Suppressor macrophage (primary cell): Measurements from ENCODE around the gene IGFL4.

Experiments
- DNase-seq, 4 experiments: peaks; one replicate each; pipeline ENCODE4 v3.0.0-alpha.2; 2020 to 2022

Gene IGFL4

DNA sequence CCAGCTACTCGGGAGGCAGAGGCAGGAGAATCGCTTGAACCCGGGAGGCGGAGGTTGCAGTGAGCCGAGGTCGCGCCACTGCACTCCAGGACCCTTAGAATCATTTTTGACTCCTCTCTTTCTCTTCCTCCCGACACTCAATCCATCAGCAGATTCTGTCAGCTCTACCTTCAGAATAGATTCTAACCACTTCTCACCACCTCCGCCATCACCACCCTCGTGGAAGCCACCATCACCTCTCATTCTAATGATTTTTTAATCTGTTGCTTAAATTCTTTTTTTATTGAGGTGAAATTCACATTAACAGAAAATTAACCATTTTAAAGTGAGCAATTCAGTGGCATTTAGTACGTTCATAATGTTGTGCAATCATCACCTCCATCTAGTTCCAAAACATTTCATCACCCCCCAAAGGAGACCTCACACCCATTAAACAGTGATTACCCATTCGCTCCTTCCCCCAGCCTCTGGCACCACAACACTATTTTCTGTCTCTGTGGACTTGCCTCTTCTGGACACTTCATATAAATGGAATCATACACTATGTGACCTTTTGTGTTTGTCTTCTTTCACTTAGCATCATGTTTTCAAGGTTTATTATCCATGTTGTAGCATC is 50.6 kb downstream of the IGFL4 start:
- no peak for DNase-seq
